H4 (cell line): ENCODE results near the gene CES3. TPM values are rescaled to one million over a fixed set of nuclear protein-coding genes. Genes with fewer than 3 reads are reported as not detected.

Source experiments
- DNase-seq: peaks from one replicate; pipeline ENCODE4 v3.0.0-alpha.2; 2015; ENCODE audit warnings: low spot score
- total RNA-seq: library from RNA; depleted of rRNA; stranded (reverse); fragments of >200 nt; shearing (Covaris generic); gene quantifications from 2 replicates; pipeline ENCODE4 v1.2.3, GENCODE V29; 2014; rRNA removed

CES3 gene, protein sequence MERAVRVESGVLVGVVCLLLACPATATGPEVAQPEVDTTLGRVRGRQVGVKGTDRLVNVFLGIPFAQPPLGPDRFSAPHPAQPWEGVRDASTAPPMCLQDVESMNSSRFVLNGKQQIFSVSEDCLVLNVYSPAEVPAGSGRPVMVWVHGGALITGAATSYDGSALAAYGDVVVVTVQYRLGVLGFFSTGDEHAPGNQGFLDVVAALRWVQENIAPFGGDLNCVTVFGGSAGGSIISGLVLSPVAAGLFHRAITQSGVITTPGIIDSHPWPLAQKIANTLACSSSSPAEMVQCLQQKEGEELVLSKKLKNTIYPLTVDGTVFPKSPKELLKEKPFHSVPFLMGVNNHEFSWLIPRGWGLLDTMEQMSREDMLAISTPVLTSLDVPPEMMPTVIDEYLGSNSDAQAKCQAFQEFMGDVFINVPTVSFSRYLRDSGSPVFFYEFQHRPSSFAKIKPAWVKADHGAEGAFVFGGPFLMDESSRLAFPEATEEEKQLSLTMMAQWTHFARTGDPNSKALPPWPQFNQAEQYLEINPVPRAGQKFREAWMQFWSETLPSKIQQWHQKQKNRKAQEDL
- total RNA-seq = 0.68 and 1.2 TPM in 2 replicates

- peak; percentile 77 for DNase-seq
Measured at GRCh38 chr16:66961065-66961744, at the start of gene CES3. CES3 (plus strand) TSS chr16:66961266; CDS start chr16:66961308, 42 bp downstream.

GRCh38 chr16:66911801-66912200 lies 49.3 kb upstream of the CES3 start:
- no peak for DNase-seq

- DNase-seq = no peak
Measured at GRCh38 chr16:66913081-66913480, 48.0 kb upstream of the CES3 start.

GRCh38 chr16:66913711-66914110 lies 47.4 kb upstream of the CES3 start:
- no peak for DNase-seq

DNA sequence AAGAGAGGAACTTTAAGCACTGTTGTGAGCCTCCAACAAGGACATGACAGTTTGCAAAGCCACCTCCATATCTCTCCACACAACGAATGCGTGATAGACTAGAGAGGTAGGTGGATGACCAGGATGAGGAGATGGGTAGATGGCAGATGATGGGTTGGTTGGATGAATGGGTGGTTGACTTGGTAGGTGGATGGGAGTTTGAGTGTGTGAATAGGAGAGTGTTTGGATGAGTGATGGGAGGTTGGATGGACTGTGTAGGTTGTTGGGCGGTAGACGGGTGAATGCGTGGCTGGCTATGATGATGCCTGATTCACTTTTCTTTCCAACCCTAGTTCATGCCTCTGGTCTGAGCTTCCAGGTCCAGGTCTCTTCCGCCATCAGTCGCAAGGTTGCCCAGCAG lies 46.5 kb upstream of the CES3 start:
- DNase-seq = no peak

DNA sequence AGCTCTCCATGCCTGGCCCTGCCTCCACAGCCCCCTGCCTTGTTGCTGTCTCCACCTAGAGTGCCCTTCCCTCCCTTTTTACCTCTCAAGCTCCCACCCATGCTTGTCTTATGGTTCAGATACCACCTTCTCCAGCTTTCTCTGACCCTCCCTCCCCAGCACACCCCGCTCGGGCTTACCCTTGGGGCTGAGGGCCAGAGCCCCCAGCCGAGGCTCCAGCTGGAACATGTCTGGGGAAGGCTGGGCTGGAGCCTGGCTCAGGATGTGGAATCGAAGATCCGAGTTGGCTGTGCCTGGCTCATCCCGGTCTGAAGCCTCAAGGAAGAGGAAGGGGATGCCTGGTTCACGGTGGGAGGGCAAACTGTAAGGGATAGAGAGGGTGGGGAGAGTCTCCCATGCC lies 46.0 kb upstream of the CES3 start:
- no peak for DNase-seq

DNA sequence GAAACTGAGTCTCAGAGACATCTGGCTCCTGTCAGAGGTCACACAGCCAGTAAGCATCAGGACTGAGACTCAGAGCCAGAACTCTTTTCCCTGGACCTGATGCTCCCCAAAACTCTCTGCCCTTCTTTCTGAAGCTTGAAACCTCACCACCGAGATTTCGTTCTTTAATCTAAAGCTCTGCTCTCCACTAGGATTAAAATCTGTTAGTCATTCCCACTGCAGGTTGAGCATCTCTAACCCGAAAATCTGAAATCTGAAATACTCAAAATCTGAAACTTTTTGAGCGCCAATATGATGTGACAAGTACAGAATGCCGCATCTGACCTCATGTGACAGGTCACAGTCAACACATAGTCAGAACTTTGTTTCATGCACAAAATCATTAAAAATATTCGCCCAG lies 44.5 kb upstream of the CES3 start:
- no peak for DNase-seq

DNA sequence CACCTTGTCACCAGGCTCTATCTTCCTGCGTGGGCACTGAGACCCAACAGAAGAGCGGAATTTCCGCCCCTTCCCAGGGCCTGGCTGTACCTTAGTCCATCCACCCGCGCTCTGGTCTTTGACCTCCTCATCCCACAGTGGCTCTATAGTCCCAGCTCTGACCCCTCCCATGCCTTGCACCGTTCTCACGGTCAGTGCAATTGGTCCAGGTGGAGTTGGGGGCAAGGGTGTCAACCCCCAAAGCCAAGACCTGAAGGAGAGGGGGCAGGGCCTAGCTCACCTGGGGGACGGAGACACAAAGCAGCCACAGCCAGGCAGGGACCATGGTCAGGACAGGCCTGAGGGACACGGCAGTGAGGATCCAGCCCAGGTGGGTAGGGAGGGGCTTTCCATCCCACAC lies 43.3 kb upstream of the CES3 start:
- DNase-seq = no peak

DNA sequence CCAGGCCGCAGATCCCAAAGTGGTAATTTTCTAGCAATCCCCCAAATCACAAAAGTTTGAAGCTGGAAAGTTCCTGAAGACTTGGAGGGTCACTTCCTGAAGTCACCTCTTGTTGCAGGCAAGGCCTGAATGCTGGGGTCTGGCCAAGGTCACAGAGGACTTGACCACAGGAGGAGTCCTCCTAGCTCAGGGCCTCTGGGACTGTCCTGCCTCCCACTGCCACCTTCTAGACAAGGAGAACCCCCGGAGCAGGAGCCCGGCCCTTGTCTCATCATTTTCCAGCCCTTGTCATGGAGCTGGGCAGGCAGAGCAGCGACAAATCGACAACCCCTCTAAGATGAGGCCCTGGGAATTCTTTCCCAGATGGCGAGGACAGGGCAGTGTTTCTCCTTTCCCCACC lies 42.7 kb upstream of the CES3 start:
- DNase-seq = no peak

- no peak for DNase-seq
Measured at GRCh38 chr16:66918803-66919568, 42.1 kb upstream of the CES3 start, which contains the start of gene CDH16. CDH16 (minus strand) TSS chr16:66918885; CDS start chr16:66918065, 820 bp downstream.

DNA sequence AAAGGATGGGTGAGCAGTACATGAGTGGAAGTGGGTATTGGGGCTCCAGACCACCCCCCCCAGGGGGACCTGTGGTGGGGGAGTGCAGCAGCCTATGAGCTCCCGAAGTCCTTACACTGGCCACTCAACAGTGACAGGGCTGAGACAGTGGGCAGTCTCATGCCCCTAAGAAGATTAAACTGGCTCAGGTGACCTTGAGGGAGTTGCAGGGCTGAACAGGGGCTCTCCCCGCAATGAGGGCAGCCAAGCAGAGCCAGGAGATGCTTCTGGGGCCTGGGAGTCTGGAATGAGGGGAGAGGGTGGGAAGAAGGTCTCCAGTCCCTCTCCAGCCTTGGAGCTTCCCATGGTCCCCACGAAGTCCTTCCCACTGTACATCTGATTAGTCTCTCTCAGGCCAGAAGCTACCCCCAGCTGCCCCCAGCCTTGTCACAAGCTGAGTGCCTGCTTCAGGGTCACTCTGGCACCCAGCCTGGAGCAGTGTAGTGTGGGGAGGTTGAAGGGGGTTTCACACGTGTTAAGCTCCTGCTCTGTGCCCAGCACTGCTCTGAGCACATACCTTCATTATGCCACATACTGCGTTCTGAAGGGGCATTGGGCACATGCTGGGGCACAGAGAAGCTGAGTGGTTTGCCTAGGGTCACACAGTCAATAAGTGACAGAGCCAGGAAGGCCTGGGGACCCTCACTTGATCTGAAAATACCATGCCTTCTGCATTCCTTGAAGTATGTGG lies 41.3 kb upstream of the CES3 start:
- no peak for DNase-seq

DNA sequence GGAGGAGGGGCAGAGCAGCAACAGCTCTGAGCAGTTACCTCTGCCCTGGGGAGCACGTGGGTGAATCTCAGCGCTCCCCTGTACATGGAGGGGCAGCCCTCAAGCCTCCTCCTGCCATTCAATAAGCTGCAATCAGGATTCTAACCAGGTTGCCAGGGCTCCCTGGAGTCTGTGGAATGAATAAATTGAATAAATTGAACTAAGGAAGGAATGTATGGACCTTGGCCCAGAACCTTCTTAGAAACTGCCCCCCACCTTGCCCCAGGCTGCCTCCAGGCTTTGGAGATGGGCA lies 40.8 kb upstream of the CES3 start:
- DNase-seq = no peak

DNA sequence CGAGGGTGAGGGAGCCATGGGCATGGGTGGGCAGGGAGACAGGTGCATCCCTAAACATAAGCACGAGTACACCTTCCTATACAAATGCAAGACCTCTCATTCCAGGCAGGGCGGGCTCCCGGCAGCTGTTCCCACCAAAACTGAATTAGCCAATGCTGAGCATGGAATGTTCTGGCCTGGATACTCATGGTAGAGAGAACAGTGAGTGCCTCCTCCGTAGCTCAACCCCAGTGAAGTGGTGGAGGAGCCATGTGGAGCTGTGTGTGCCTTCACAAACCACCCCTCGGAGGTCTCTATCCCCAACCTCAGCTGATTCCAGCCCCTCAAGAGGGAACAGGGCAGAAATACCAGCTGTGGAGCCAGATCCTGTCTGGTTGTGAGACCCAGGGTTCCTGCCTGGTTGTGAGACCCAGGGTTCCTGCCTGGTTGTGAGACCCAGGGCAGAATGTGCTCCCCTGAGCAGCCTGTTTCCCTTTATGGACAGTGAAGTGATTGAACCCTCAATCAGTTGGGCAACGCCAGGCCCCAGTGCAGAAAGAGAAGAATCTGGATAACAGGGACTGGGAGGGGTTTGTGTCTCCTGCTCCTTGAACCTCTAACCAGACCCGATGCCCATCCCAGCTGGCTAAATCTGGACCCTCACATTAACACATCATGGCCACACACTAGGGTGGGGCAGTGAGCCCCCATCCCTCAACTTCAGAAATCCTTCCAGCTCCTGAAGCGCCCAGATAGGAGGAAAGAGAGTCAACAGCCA lies 40.0 kb upstream of the CES3 start:
- no peak for DNase-seq

- DNase-seq = no peak
Measured at GRCh38 chr16:66921729-66922450, 39.2 kb upstream of the CES3 start.

- no peak for DNase-seq
Measured at GRCh38 chr16:66923247-66923731, 37.8 kb upstream of the CES3 start.

GRCh38 chr16:66923866-66924265 lies 37.2 kb upstream of the CES3 start:
- DNase-seq = no peak

DNA sequence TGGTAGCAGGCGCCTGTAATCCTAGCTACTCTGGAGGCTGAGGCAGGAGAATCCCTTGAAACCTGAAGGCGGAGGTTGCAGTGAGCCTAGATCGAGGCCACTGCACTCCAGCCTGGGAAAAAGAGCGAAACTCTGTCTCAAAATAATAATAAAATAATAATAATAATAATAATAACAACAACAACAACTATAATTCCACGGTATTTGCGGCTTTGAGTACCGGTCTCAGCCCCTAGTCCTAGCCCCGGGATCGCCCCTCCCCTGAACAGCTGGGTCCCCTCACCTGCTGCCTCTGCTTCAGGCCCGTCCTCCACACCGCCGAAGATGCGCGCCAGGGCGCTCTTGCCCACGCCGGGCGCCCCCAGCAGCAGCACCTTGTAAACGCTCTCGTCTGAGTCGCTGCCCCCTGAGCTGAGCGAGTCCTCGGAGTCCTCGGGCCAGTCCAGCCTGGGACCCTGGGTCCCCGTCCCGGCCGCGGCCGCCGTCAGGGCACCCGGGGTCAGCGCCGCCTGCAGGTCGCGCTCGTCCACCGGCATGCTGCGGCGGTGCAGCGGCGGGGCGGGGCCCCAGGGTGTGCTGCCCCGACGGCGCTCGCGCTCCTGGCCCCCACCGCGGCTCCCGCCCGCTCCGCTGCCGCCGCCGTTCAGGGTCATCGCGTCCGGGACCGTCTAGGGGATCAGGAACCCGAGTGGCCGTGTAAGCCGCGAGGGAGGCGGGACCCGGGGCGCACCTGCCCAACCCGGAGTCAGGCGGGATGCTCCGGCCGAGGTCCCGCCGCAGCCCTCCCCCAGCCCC lies 36.3 kb upstream of the CES3 start:
- DNase-seq = no peak

- DNase-seq = no peak
Measured at GRCh38 chr16:66925322-66925840, 35.7 kb upstream of the CES3 start, which contains the start of gene RRAD. RRAD (minus strand) TSS chr16:66925535; CDS start chr16:66925179, 356 bp downstream.
